ENCODE data around the gene FOXK1.

- TF ChIP-seq EZH2 (IDR thresholded peaks at IDR 0.05; ENCODE audit: low read depth, unreplicated experiment) (no peak), CREB1 (CRISPR knock-in tag; IDR thresholded peaks at IDR 0.05; ENCODE audit: low read depth) (no peak), POLR2AphosphoS5 (IDR thresholded peaks at IDR 0.05; ENCODE audit: low read depth) (no peak), ETS1 (IDR thresholded peaks at IDR 0.05) (no peak)
- TF ChIP-seq, protein P1, sequence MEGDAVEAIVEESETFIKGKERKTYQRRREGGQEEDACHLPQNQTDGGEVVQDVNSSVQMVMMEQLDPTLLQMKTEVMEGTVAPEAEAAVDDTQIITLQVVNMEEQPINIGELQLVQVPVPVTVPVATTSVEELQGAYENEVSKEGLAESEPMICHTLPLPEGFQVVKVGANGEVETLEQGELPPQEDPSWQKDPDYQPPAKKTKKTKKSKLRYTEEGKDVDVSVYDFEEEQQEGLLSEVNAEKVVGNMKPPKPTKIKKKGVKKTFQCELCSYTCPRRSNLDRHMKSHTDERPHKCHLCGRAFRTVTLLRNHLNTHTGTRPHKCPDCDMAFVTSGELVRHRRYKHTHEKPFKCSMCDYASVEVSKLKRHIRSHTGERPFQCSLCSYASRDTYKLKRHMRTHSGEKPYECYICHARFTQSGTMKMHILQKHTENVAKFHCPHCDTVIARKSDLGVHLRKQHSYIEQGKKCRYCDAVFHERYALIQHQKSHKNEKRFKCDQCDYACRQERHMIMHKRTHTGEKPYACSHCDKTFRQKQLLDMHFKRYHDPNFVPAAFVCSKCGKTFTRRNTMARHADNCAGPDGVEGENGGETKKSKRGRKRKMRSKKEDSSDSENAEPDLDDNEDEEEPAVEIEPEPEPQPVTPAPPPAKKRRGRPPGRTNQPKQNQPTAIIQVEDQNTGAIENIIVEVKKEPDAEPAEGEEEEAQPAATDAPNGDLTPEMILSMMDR (conservative IDR thresholded peaks at IDR 0.05; ENCODE audit: low read depth in 2 of 2) = no peak
These were observed 127.6 kb downstream of the FOXK1 start for GRCh38 chr7:4809666-4810065.
